Testis (tissue), 3 donors: ENCODE measurements around the gene MRPL53. TPM values are rescaled to one million over a fixed set of nuclear protein-coding genes. Genes with fewer than 3 reads are reported as not detected.

Source experiments
- DNase-seq: peaks from one replicate; pipeline ENCODE4 v3.0.0-alpha.2; 2019
- H3K27ac ChIP-seq, 2 donors: fragments of 200-600 bp; sonication (generic); one replicate each; pipeline ENCODE4 v1.5.1; 2019
- H3K27me3 ChIP-seq: fragments of 200-600 bp; sonication (generic); one replicate; pipeline ENCODE4 v1.5.1; 2019
- H3K36me3 ChIP-seq: fragments of 200-600 bp; sonication (generic); one replicate; pipeline ENCODE4 v1.5.1; 2017; ENCODE audit warnings: low read depth; ENCODE audit errors: missing control alignments
- H3K4me1 ChIP-seq: fragments of 200-600 bp; sonication (generic); one replicate; pipeline ENCODE4 v1.5.1; 2019
- H3K4me3 ChIP-seq, 2 donors: fragments of 200-600 bp; sonication (generic); one replicate each; pipeline ENCODE4 v1.5.1; 2017 to 2019
- H3K9me3 ChIP-seq: fragments of 200-600 bp; sonication (generic); one replicate; pipeline ENCODE4 v1.5.1; 2017
- CTCF ChIP-seq, 3 experiments: fragments of 450-650 bp in 2 of 3; fragments of 200-600 bp in 1 of 3; sonication (generic) in 1 of 3; IDR thresholded peaks; one replicate each; pipeline ENCODE4 v1.5.1; 2016 to 2019; ENCODE audit warnings: antibody characterized with exemption in 3 of 3, mild to moderate bottlenecking in 2 of 3, moderate library complexity in 1 of 3
- POLR2A ChIP-seq: fragments of 450-650 bp; IDR thresholded peaks from one replicate; pipeline ENCODE4 v1.6.1; 2017; ENCODE audit warnings: antibody characterized with exemption, mild to moderate bottlenecking, moderate library complexity
- WGBS, 2 donors: methylation state at CpG; one replicate each; pipeline ENCODE4 v1.1.5; 2018; 5-methylcytosine and 5-hydroxymethylcytosine counted together
- intact Hi-C: fragments of 100-400 bp; cut with DNase I; formaldehyde crosslinking; loops from one replicate; pipeline ENCODE4 v1.15.1; 2023; ENCODE audit warnings: low total_unique reads
- polyA plus RNA-seq: library from polyadenylated mRNA; stranded (reverse); fragments of 350-450 nt; fragmentation: Illumina TruSeq; extraction: RNeasy Lipid Tissue Mini Kit (QIAGEN cat#74804); gene quantifications from one replicate; pipeline ENCODE4 v1.2.3, GENCODE V29; 2014; ENCODE audit warnings: low read depth, low replicate concordance; ENCODE audit not compliant: insufficient read depth
- total RNA-seq, 2 donors: library from RNA; depleted of rRNA; stranded (reverse); fragments of >200 nt; gene quantifications; one replicate each; pipeline ENCODE4 v1.2.3, GENCODE V29; 2016

MRPL53 gene
- total and polyA plus RNA-seq, 3 donors from 2014 or later: 23.6 to 64.8 (median 46.0) TPM

- TF ChIP-seq POLR2A (no peak), CTCF (IDR thresholded peaks at IDR 0.05) (no peak)
- 4 to 17% methylated on average over 4 to 64 of the region's 82 CpGs for WGBS, 2 donors
- Histone ChIP-seq H3K9me3 (no peaks in the 10 kb centered on the region), H3K4me1 (peaks cover 5% of the 10 kb centered on the region), H3K27ac (no peak within 1 kb of the TSS), H3K36me3 (no peaks in the 10 kb centered on the region), H3K27me3 (no peaks in the 10 kb centered on the region), H3K4me3 (peak within 1 kb of the TSS; percentile 18 to 60)
- intact Hi-C loops: no loop called here
- no peak for DNase-seq
These were observed 42.1 kb upstream of the MRPL53 start, which contains the start of gene TLX2 for GRCh38 chr2:74514368-74515270. TLX2 (plus strand) TSS chr2:74514450; CDS start chr2:74514807, 357 bp downstream.

GRCh38 chr2:74513605-74514367 lies 41.3 kb upstream of the MRPL53 start:
- WGBS, 2 donors: 4 to 5% methylated on average over 28 to 52 of the region's 52 CpGs
- H3K27me3 ChIP-seq: no peaks in the 10 kb centered on the region
- no peaks in the 10 kb centered on the region for H3K9me3 ChIP-seq
- peak overlapping the region; percentile 7 to 60 for H3K4me3 ChIP-seq
- H3K27ac ChIP-seq: no peak overlapping the region
- TF ChIP-seq CTCF (IDR thresholded peaks at IDR 0.05) (no peak), POLR2A (no peak)
- DNase-seq: no peak
- H3K4me1 ChIP-seq: peaks cover 5% of the 10 kb centered on the region
- no peaks in the 10 kb centered on the region for H3K36me3 ChIP-seq
- intact Hi-C loops: no loop called here

- no peak overlapping the region for H3K27ac ChIP-seq
- H3K4me1 ChIP-seq: peaks cover 11% of the 10 kb centered on the region
- H3K36me3 ChIP-seq: no peaks in the 10 kb centered on the region
- no peak overlapping the region for H3K4me3 ChIP-seq
- no peaks in the 10 kb centered on the region for H3K9me3 ChIP-seq
- TF ChIP-seq CTCF (IDR thresholded peaks at IDR 0.05) (no peak), POLR2A (no peak)
- intact Hi-C loops: no loop called here
- 0 to 6% methylated on average over 3 to 35 of the region's 36 CpGs for WGBS, 2 donors
- DNase-seq: no peak
- H3K27me3 ChIP-seq: no peaks in the 10 kb centered on the region
These were observed 40.5 kb upstream of the MRPL53 start for GRCh38 chr2:74512744-74513604.

- TF ChIP-seq CTCF (IDR thresholded peaks at IDR 0.05): no peak
- no peak for TF ChIP-seq POLR2A
- 38 to 44% methylated on average over 11 of the region's 11 CpGs for WGBS, 2 donors
- H3K36me3 ChIP-seq: no peaks in the 10 kb centered on the region
These were observed 38.9 kb upstream of the MRPL53 start for GRCh38 chr2:74511104-74511989.

More at GRCh38 chr2:74511104-74511989, 38.9 kb upstream of the MRPL53 start:
- H3K9me3 ChIP-seq: no peaks in the 10 kb centered on the region
- intact Hi-C loops: no loop called here
- no peak overlapping the region for H3K4me3 ChIP-seq
- H3K27me3 ChIP-seq: no peaks in the 10 kb centered on the region
- peaks cover 11% of the 10 kb centered on the region for H3K4me1 ChIP-seq
- no peak overlapping the region for H3K27ac ChIP-seq
- no peak for DNase-seq
